Tibial nerve (tissue), 4 donors: Measurements from ENCODE around the gene GPX5. TPM values are rescaled to one million over a fixed set of nuclear protein-coding genes. Genes with fewer than 3 reads are reported as not detected.
A peak's percentile ranks its signal among the peaks of the same experiment; 100 is the strongest.

Source experiments
- DNase-seq, 2 donors: peaks; one replicate each; pipeline ENCODE4 v3.0.0-alpha.2; 2019; ENCODE audit warnings: low spot score in 2 of 2
- H3K27ac ChIP-seq, 4 donors: fragments of 200-600 bp; sonication (generic) in 3 of 4; one replicate each; pipeline ENCODE4 v1.5.1; 2017 to 2019; ENCODE audit warnings: mild to moderate bottlenecking in 1 of 4
- H3K27me3 ChIP-seq, 2 donors: fragments of 200-600 bp; sonication (generic) in 1 of 2; one replicate each; pipeline versions ENCODE4 v1.5.1 to v1.6.0; 2017 to 2019
- H3K36me3 ChIP-seq, 3 donors: fragments of 200-600 bp; sonication (generic); one replicate each; pipeline ENCODE4 v1.5.1; 2018 to 2019
- H3K4me1 ChIP-seq, 4 donors: fragments of 200-600 bp; sonication (generic) in 3 of 4; one replicate each; pipeline ENCODE4 v1.5.1; 2017 to 2019
- H3K4me3 ChIP-seq, 4 donors: fragments of 200-600 bp; sonication (generic) in 3 of 4; one replicate each; pipeline ENCODE4 v1.5.1; 2017 to 2019; ENCODE audit warnings: mild to moderate bottlenecking in 1 of 4, moderate library complexity in 1 of 4
- H3K9me3 ChIP-seq, 4 donors: fragments of 200-600 bp; sonication (generic) in 3 of 4; one replicate each; pipeline ENCODE4 v1.5.1; 2017 to 2019
- EP300 ChIP-seq, 2 donors: sonication (generic); formaldehyde crosslinking; IDR thresholded peaks; one replicate each; pipeline ENCODE4 v1.6.1; 2017; ENCODE audit warnings: antibody characterized with exemption in 2 of 2, mild to moderate bottlenecking in 1 of 2
- POLR2A ChIP-seq, 2 donors: fragments of 450-650 bp; IDR thresholded peaks; one replicate each; pipeline ENCODE4 v1.6.1; 2017; ENCODE audit warnings: antibody characterized with exemption in 2 of 2, mild to moderate bottlenecking in 2 of 2, moderate library complexity in 2 of 2
- WGBS, 2 donors: methylation state at CpG; one replicate each; pipeline ENCODE4 v1.1.5; 2018; 5-methylcytosine and 5-hydroxymethylcytosine counted together
- total RNA-seq, 4 donors: library from RNA; depleted of rRNA; stranded (reverse); fragments of >200 nt; gene quantifications; one replicate each; pipeline ENCODE4 v1.1.0, GENCODE V29; 2016
- TF ChIP-seq, protein P1 (sequence below), 5 experiments: fragments of 200-600 bp in 3 of 5; fragments of 450-650 bp in 2 of 5; sonication (generic) in 3 of 5; IDR thresholded peaks; one replicate each; pipeline ENCODE4 v1.5.1; 2016 to 2019; ENCODE audit warnings: antibody characterized with exemption in 5 of 5, mild to moderate bottlenecking in 3 of 5, moderate library complexity in 2 of 5

GPX5 gene
- total RNA-seq, 4 donors from 2014 or later, result not detected

DNA sequence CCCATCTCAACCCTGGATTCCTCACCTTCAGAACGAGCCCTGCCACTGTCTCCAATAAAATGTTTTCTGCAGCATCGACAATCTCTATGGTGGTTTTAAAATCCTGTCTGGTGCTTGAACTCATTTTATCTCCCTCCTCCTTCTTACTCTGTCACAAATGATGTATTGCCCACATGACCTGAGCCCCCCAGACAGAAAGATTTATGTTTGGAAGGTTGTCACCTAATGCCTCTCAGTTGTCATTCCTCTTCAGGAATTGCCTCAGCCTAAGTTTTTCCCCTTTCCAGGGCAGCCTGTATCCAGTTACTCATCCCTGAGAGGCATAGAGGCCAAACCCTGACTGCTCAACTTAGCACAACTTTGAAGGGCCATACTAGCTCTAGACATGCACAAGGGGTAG is 9.2 kb downstream of the GPX5 start:
- 54 to 69% methylated on average over 2 of the region's 2 CpGs for WGBS, 2 donors
- no peaks in the 10 kb centered on the region for H3K36me3 ChIP-seq
- no peak overlapping the region for H3K4me3 ChIP-seq
- H3K4me1 ChIP-seq, result peaks cover 0 to 4% (median 0%) of the 10 kb centered on the region in 4 donors
- peaks cover 0 to 21% of the 10 kb centered on the region in 2 donors for H3K27me3 ChIP-seq
- no peak for DNase-seq
- H3K27ac ChIP-seq, result no peak overlapping the region
- H3K9me3 ChIP-seq, result no peaks in the 10 kb centered on the region
- TF ChIP-seq POLR2A (IDR thresholded peaks at IDR 0.05) (no peak), EP300 (IDR thresholded peaks at IDR 0.05) (no peak)
- TF ChIP-seq, protein P1, sequence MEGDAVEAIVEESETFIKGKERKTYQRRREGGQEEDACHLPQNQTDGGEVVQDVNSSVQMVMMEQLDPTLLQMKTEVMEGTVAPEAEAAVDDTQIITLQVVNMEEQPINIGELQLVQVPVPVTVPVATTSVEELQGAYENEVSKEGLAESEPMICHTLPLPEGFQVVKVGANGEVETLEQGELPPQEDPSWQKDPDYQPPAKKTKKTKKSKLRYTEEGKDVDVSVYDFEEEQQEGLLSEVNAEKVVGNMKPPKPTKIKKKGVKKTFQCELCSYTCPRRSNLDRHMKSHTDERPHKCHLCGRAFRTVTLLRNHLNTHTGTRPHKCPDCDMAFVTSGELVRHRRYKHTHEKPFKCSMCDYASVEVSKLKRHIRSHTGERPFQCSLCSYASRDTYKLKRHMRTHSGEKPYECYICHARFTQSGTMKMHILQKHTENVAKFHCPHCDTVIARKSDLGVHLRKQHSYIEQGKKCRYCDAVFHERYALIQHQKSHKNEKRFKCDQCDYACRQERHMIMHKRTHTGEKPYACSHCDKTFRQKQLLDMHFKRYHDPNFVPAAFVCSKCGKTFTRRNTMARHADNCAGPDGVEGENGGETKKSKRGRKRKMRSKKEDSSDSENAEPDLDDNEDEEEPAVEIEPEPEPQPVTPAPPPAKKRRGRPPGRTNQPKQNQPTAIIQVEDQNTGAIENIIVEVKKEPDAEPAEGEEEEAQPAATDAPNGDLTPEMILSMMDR (IDR thresholded peaks at IDR 0.05), result no peak

DNA sequence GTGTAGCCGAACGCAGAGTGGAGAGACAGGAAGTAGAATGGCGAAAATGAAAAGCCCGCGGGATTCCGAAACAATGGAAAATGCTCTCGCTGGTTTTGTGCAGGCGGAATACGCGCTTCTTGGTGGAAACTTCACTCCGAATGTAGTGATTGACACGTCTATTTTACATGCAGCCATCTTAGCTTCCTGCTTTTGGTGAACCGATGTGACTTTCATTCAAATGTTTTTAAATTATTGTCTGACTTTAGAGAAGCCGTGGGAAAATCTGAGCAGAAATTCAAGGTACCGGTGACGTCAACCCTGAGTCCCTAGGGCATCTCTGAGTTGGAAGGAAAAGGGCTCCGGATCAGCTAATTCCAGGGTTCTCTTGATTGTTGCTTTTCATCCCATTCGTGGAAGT is 11.4 kb downstream of the GPX5 start:
- Histone ChIP-seq H3K27ac (no peak overlapping the region), H3K36me3 (no peaks in the 10 kb centered on the region), H3K27me3 (peaks cover 0 to 13% of the 10 kb centered on the region in 2 donors), H3K4me3 (peak overlapping the region in 1 of 4 donors; percentile 10), H3K9me3 (peaks cover 0 to 11% (median 0%) of the 10 kb centered on the region in 4 donors), H3K4me1 (peaks cover 0 to 4% (median 0%) of the 10 kb centered on the region in 4 donors)
- no peak for TF ChIP-seq POLR2A (IDR thresholded peaks at IDR 0.05)
- TF ChIP-seq, protein P1 (IDR thresholded peaks at IDR 0.05), result no peak
- no peak for TF ChIP-seq EP300 (IDR thresholded peaks at IDR 0.05)
- no peak for DNase-seq
- 4 to 7% methylated on average over 18 of the region's 18 CpGs for WGBS, 2 donors

DNA sequence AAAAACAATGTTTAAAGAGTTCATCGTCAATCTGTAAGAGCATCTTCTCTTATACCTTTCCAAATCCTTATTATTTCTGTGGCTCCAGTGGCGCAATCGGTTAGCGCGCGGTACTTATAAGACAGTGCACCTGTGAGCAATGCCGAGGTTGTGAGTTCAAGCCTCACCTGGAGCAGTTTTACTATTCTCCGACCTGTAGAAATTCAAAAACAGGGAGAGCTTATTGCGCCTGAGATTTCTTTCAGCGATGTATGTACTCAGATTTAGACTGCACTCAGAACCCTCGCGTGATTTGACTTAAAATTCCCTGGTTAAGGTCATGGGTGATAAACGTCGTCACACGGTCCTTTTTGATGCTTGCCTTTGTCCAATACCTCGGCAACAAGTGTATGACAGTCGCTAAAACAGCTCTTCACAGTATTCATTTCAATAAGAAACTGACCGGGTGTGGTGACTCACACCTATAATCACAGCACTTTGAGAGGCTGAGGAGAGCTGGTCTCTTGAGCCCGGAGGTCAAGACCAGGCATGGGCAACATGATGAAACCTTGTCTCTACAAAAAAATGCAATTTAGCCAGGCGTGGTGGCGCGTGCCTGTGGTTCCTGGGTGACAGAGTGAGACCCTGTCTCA is 11.9 kb downstream of the GPX5 start:
- TF ChIP-seq, protein P1 (IDR thresholded peaks at IDR 0.05), result no peak
- TF ChIP-seq POLR2A (IDR thresholded peaks at IDR 0.05) (no peak), EP300 (IDR thresholded peaks at IDR 0.05) (no peak)
- 40 to 45% methylated on average over 22 of the region's 22 CpGs for WGBS, 2 donors
- DNase-seq, result no peak
- Histone ChIP-seq H3K27ac (no peak overlapping the region), H3K4me1 (peaks cover 0 to 9% (median 0%) of the 10 kb centered on the region in 4 donors), H3K9me3 (peaks cover 0 to 11% (median 0%) of the 10 kb centered on the region in 4 donors), H3K36me3 (no peaks in the 10 kb centered on the region), H3K27me3 (peaks cover 0 to 11% of the 10 kb centered on the region in 2 donors), H3K4me3 (no peak overlapping the region)

DNA sequence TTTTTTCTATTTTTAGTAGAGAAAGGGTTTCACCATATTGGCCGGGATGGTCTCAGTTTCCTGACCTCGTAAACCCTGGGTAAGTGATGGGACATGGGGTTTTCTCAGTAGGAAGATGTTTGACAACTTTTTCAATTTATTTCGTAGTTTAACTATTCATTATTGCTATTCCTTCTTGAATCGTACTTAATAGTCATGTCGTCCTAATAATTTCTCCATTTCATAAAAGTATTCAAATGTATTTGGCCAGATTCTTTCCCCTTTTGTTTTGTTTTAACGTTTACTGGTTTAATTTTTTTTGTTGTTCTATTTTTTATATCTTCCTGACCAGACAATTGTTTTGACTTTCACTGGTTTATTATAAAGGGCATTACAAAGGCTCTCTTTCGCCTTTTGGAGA is 16.3 kb downstream of the GPX5 start:
- Histone ChIP-seq H3K36me3 (no peaks in the 10 kb centered on the region), H3K27me3 (peaks cover 0 to 11% of the 10 kb centered on the region in 2 donors), H3K4me3 (no peak overlapping the region), H3K27ac (no peak overlapping the region), H3K9me3 (peaks cover 0 to 11% (median 0%) of the 10 kb centered on the region in 4 donors), H3K4me1 (peaks cover 0 to 21% (median 0%) of the 10 kb centered on the region in 4 donors)
- 53 to 57% methylated on average over 7 of the region's 7 CpGs for WGBS, 2 donors
- no peak for DNase-seq
- TF ChIP-seq POLR2A (IDR thresholded peaks at IDR 0.05) (no peak), EP300 (IDR thresholded peaks at IDR 0.05) (no peak)
- TF ChIP-seq, protein P1 (IDR thresholded peaks at IDR 0.05), result no peak

DNA sequence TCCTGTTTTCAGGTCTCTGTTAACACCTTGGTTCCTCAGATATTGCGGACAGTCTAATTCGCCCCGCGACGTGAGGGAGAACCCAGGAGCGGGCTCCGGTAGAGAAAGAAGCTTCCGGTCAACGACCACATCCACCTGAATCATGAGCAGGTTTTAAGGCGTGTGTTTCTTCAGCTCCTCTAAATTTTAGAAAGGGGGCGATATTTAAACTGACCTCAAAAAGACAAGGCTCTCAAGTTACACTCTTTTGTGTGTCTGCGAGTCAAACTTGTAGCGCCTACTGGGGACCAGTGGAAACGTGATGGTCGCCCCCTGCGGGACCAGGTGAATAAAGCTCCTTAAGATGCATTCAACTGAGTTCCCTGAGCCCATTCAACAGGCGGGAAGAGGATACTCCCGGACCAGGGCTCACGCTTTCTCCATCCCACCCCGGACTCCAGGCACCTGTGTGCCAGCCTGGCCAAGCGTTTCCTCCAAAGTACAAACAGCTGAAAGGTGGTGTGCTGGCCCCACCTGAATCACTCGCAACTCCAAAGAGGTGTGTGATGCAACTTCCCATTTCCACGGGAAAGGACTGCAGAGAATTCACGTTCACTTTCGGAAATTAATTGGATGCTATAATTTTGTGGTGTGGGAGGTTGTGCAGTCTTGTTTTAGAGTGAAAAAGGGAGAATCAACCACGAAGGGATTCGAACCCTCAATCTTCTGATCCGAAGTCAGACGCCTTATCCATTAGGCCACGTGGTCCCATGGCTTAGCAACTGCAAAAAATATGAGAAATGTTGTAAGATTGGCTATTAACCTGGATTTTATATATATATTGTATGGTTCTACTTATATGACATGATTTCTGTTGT is 17.0 kb downstream of the GPX5 start:
- Histone ChIP-seq H3K4me3 (peak overlapping the region; percentile 7 to 40 (median 16)), H3K27ac (no peak overlapping the region), H3K36me3 (no peaks in the 10 kb centered on the region), H3K4me1 (peaks cover 0 to 19% (median 0%) of the 10 kb centered on the region in 4 donors), H3K27me3 (peaks cover 0 to 6% of the 10 kb centered on the region in 2 donors), H3K9me3 (peaks cover 0 to 11% (median 0%) of the 10 kb centered on the region in 4 donors)
- DNase-seq, result no peak
- no peak for TF ChIP-seq EP300 (IDR thresholded peaks at IDR 0.05)
- TF ChIP-seq, protein P1 (IDR thresholded peaks at IDR 0.05), result peak in 1 of 5 experiments; percentile 6
- TF ChIP-seq POLR2A (IDR thresholded peaks at IDR 0.05), result no peak
- WGBS, 2 donors, result 2 to 4% methylated on average over 30 of the region's 30 CpGs
